Measurements from ENCODE around the gene GPS1. TPM values are rescaled to one million over a fixed set of nuclear protein-coding genes. Genes with fewer than 3 reads are reported as not detected.

Gene GPS1
- total and polyA plus RNA-seq, 2 experiments from 2014 or later = 136 to 242 TPM

DNA sequence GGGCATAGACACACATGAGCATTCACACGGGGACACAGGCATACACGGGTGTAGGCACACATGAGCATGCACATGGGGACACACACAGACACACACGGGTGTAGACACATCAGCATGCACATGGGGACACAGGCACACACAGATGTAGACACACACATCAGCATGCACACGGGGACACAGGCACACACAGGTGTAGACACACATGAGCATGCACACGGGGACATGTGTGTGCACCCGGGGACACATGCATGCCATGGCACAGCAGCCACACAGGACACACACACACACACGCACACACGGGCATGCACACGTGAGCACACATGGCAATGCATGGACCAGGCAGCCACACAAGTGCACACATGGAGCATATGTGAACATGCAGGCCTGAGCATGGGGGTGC lies 9.0 kb upstream of the GPS1 start:
- H3K27ac Mint-ChIP-seq = no peak overlapping the region
- H4K20me1 ChIP-seq (replicated peaks; ENCODE audit: insufficient read depth) = no peaks in the 10 kb centered on the region
- H3F3A ChIP-seq (replicated peaks; ENCODE audit: low read depth) = peaks cover 3% of the 10 kb centered on the region; the same call in 1 of the 2 replicates
- ATAC-seq (no peak), DNase-seq (ENCODE audit: low spot score) (no peak)
- no peaks in the 10 kb centered on the region for H3K27me3 ChIP-seq (ENCODE audit: insufficient read depth)
- H2AFZ ChIP-seq = no peak overlapping the region
- no peaks in the 10 kb centered on the region for H3K36me3 ChIP-seq (ENCODE audit: insufficient read depth)
- no peaks in the 10 kb centered on the region; the same call in 2 of the 3 replicates for H3K9me3 Mint-ChIP-seq
- TF ChIP-seq NANOG (IDR thresholded peaks at IDR 0.05; ENCODE audit: borderline replicate concordance) (no peak), EZH2 (IDR thresholded peaks at IDR 0.05; ENCODE audit: low read depth, unreplicated experiment) (no peak), JUNB (IDR thresholded peaks at IDR 0.05; ENCODE audit: unreplicated experiment) (no peak), ZNF331 (CRISPR knock-in tag; IDR thresholded peaks at IDR 0.05; ENCODE audit: low read depth) (no peak), EZH2phosphoT487 (IDR thresholded peaks at IDR 0.05; ENCODE audit: unreplicated experiment) (no peak), ZNF114 (CRISPR knock-in tag; IDR thresholded peaks at IDR 0.05) (no peak)
- TF ChIP-seq, protein P1, sequence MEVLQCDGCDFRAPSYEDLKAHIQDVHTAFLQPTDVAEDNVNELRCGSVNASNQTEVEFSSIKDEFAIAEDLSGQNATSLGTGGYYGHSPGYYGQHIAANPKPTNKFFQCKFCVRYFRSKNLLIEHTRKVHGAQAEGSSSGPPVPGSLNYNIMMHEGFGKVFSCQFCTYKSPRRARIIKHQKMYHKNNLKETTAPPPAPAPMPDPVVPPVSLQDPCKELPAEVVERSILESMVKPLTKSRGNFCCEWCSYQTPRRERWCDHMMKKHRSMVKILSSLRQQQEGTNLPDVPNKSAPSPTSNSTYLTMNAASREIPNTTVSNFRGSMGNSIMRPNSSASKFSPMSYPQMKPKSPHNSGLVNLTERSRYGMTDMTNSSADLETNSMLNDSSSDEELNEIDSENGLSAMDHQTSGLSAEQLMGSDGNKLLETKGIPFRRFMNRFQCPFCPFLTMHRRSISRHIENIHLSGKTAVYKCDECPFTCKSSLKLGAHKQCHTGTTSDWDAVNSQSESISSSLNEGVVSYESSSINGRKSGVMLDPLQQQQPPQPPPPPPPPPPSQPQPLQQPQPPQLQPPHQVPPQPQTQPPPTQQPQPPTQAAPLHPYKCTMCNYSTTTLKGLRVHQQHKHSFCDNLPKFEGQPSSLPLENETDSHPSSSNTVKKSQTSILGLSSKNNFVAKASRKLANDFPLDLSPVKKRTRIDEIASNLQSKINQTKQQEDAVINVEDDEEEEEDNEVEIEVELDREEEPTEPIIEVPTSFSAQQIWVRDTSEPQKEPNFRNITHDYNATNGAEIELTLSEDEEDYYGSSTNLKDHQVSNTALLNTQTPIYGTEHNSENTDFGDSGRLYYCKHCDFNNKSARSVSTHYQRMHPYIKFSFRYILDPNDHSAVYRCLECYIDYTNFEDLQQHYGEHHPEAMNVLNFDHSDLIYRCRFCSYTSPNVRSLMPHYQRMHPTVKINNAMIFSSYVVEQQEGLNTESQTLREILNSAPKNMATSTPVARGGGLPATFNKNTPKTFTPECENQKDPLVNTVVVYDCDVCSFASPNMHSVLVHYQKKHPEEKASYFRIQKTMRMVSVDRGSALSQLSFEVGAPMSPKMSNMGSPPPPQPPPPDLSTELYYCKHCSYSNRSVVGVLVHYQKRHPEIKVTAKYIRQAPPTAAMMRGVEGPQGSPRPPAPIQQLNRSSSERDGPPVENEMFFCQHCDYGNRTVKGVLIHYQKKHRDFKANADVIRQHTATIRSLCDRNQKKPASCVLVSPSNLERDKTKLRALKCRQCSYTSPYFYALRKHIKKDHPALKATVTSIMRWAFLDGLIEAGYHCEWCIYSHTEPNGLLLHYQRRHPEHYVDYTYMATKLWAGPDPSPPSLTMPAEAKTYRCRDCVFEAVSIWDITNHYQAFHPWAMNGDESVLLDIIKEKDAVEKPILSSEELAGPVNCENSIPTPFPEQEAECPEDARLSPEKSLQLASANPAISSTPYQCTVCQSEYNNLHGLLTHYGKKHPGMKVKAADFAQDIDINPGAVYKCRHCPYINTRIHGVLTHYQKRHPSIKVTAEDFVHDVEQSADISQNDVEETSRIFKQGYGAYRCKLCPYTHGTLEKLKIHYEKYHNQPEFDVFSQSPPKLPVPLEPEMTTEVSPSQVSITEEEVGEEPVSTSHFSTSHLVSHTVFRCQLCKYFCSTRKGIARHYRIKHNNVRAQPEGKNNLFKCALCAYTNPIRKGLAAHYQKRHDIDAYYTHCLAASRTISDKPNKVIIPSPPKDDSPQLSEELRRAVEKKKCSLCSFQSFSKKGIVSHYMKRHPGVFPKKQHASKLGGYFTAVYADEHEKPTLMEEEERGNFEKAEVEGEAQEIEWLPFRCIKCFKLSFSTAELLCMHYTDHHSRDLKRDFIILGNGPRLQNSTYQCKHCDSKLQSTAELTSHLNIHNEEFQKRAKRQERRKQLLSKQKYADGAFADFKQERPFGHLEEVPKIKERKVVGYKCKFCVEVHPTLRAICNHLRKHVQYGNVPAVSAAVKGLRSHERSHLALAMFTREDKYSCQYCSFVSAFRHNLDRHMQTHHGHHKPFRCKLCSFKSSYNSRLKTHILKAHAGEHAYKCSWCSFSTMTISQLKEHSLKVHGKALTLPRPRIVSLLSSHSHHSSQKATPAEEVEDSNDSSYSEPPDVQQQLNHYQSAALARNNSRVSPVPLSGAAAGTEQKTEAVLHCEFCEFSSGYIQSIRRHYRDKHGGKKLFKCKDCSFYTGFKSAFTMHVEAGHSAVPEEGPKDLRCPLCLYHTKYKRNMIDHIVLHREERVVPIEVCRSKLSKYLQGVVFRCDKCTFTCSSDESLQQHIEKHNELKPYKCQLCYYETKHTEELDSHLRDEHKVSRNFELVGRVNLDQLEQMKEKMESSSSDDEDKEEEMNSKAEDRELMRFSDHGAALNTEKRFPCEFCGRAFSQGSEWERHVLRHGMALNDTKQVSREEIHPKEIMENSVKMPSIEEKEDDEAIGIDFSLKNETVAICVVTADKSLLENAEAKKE (CRISPR knock-in tag; IDR thresholded peaks at IDR 0.05) = no peak
- TF ChIP-seq, protein P2, sequence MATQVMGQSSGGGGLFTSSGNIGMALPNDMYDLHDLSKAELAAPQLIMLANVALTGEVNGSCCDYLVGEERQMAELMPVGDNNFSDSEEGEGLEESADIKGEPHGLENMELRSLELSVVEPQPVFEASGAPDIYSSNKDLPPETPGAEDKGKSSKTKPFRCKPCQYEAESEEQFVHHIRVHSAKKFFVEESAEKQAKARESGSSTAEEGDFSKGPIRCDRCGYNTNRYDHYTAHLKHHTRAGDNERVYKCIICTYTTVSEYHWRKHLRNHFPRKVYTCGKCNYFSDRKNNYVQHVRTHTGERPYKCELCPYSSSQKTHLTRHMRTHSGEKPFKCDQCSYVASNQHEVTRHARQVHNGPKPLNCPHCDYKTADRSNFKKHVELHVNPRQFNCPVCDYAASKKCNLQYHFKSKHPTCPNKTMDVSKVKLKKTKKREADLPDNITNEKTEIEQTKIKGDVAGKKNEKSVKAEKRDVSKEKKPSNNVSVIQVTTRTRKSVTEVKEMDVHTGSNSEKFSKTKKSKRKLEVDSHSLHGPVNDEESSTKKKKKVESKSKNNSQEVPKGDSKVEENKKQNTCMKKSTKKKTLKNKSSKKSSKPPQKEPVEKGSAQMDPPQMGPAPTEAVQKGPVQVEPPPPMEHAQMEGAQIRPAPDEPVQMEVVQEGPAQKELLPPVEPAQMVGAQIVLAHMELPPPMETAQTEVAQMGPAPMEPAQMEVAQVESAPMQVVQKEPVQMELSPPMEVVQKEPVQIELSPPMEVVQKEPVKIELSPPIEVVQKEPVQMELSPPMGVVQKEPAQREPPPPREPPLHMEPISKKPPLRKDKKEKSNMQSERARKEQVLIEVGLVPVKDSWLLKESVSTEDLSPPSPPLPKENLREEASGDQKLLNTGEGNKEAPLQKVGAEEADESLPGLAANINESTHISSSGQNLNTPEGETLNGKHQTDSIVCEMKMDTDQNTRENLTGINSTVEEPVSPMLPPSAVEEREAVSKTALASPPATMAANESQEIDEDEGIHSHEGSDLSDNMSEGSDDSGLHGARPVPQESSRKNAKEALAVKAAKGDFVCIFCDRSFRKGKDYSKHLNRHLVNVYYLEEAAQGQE (IDR thresholded peaks at IDR 0.05; ENCODE audit: unreplicated experiment) = no peak
- no peaks in the 10 kb centered on the region for H3K9me2 ChIP-seq (ENCODE audit: insufficient read depth)
- no peaks in the 10 kb centered on the region for H3K79me2 ChIP-seq (replicated peaks; ENCODE audit: insufficient read depth)
- peaks cover 4% of the 10 kb centered on the region for H3K36me3 Mint-ChIP-seq (ENCODE audit: low read depth)
- no peak overlapping the region for H3K4me2 ChIP-seq
- no peak overlapping the region for H3K4me3 ChIP-seq
- H3K4me1 Mint-ChIP-seq = peaks cover 21% of the 10 kb centered on the region
- H3K27ac ChIP-seq (ENCODE audit: low read depth) = no peak overlapping the region
- no peak overlapping the region for H3K4me3 Mint-ChIP-seq
- no peaks in the 10 kb centered on the region for H3K4me1 ChIP-seq (ENCODE audit: insufficient read depth)
- H3K27me3 Mint-ChIP-seq (ENCODE audit: insufficient read depth, low read depth, poor library complexity) = peaks cover 14% of the 10 kb centered on the region
